OCI-LY3 (cell line): ENCODE measurements around the gene BRPF3.

Experiments used
- H2AFZ ChIP-seq: fragments of 200-600, 300-600 bp; shearing (Covaris generic); 2 replicates; pipeline ENCODE4 v1.6.0; 2014; ENCODE audit warnings: antibody characterized with exemption, low read depth, low read length
- H3K27ac ChIP-seq: fragments of 200-600, 300-600 bp; sonication (generic); 2 replicates; pipeline ENCODE4 v1.5.1; 2014; ENCODE audit warnings: mild to moderate bottlenecking, low read length, moderate library complexity, mixed read lengths
- H3K27me3 ChIP-seq: fragments of 200-600, 300-600 bp; sonication (generic); 2 replicates; pipeline ENCODE4 v1.6.1; 2014; ENCODE audit warnings: low read depth, low read length, mixed read lengths
- H3K36me3 ChIP-seq: fragments of 200-600, 300-600 bp; sonication (generic); replicated peaks from 2 replicates; pipeline ENCODE3; 2014; ENCODE audit warnings: low read depth, low read length, mixed read lengths
- H3K4me1 ChIP-seq: fragments of 300-600, 200-600 bp; sonication (generic); 2 replicates; pipeline ENCODE4 v1.6.1; 2014; ENCODE audit warnings: low read length, mixed read lengths
- H3K4me2 ChIP-seq: fragments of 200-600, 300-600 bp; sonication (generic); 2 replicates; pipeline ENCODE4 v1.6.1; 2014; ENCODE audit warnings: low read length, mixed read lengths
- H3K4me3 ChIP-seq: fragments of 300-600, 200-600 bp; sonication (generic); 2 replicates; pipeline ENCODE4 v1.5.1; 2014; ENCODE audit warnings: antibody characterized with exemption, mild to moderate bottlenecking, low read length, moderate library complexity
- H3K79me2 ChIP-seq: fragments of 300-600, 200-600 bp; shearing (Covaris generic); 2 replicates; pipeline ENCODE4 v1.6.1; 2014; ENCODE audit warnings: mild to moderate bottlenecking, low read length, mixed read lengths
- H3K9ac ChIP-seq: fragments of 300-600, 200-600 bp; shearing (Covaris generic); 2 replicates; pipeline ENCODE4 v1.6.0; 2014; ENCODE audit warnings: mild to moderate bottlenecking, low read length, moderate library complexity
- H3K9me3 ChIP-seq: fragments of 200-600, 300-600 bp; shearing (Covaris generic); 2 replicates; pipeline ENCODE4 v1.6.1; 2014; ENCODE audit warnings: low read length, mixed read lengths; ENCODE audit not compliant: insufficient read depth
- H4K20me1 ChIP-seq: fragments of 200-600, 300-600 bp; sonication (generic); 2 replicates; pipeline ENCODE4 v1.6.1; 2016; ENCODE audit warnings: low read length, mixed read lengths; ENCODE audit not compliant: insufficient read depth
- CTCF ChIP-seq: fragments of 200-600, 300-600 bp; sonication (generic); IDR thresholded peaks from 2 replicates; pipeline ENCODE4 v1.5.1; 2014; ENCODE audit warnings: antibody characterized with exemption, low read length, low read depth
- EZH2phosphoT487 ChIP-seq: fragments of 200-600 bp; shearing (Covaris generic); IDR thresholded peaks from 2 replicates; pipeline ENCODE4 v1.6.1; 2018; ENCODE audit warnings: antibody characterized with exemption, mixed run types, low read depth

BRPF3 gene

GRCh38 chr6:36180126-36180525 is 16.4 kb upstream of the BRPF3 start:
- H3K79me2 ChIP-seq = no peaks in the 10 kb centered on the region
- no peaks in the 10 kb centered on the region for H4K20me1 ChIP-seq
- H3K4me2 ChIP-seq = no peak overlapping the region
- peaks cover 14% of the 10 kb centered on the region; the same call in 1 of the 2 replicates for H3K9me3 ChIP-seq
- H3K4me3 ChIP-seq = no peak overlapping the region
- H3K27ac ChIP-seq = no peak overlapping the region
- no peak overlapping the region for H2AFZ ChIP-seq
- H3K4me1 ChIP-seq = peaks cover 3% of the 10 kb centered on the region; the same call in 1 of the 2 replicates
- H3K27me3 ChIP-seq = peaks cover 9% of the 10 kb centered on the region; the same call in 1 of the 2 replicates
- TF ChIP-seq CTCF = no peak
- no peak for TF ChIP-seq EZH2phosphoT487
- H3K9ac ChIP-seq = no peak overlapping the region
- peaks cover 8% of the 10 kb centered on the region for H3K36me3 ChIP-seq

GRCh38 chr6:36184311-36184710 is 12.2 kb upstream of the BRPF3 start:
- Histone ChIP-seq H3K9me3 (no peaks in the 10 kb centered on the region), H3K4me3 (no peak overlapping the region), H3K79me2 (no peaks in the 10 kb centered on the region), H3K36me3 (no peaks in the 10 kb centered on the region), H3K9ac (no peak overlapping the region), H4K20me1 (no peaks in the 10 kb centered on the region), H3K4me1 (no peaks in the 10 kb centered on the region), H3K4me2 (no peak overlapping the region), H2AFZ (no peak overlapping the region), H3K27me3 (peaks cover 5% of the 10 kb centered on the region; the same call in 1 of the 2 replicates), H3K27ac (no peak overlapping the region)
- TF ChIP-seq CTCF (no peak), EZH2phosphoT487 (no peak)

GRCh38 chr6:36186199-36186598 is 10.3 kb upstream of the BRPF3 start:
- Histone ChIP-seq H3K36me3 (no peaks in the 10 kb centered on the region), H3K4me1 (no peaks in the 10 kb centered on the region), H3K9ac (no peak overlapping the region), H3K4me3 (no peak overlapping the region), H3K27ac (no peak overlapping the region), H3K4me2 (no peak overlapping the region), H3K9me3 (no peaks in the 10 kb centered on the region), H4K20me1 (no peaks in the 10 kb centered on the region), H3K79me2 (no peaks in the 10 kb centered on the region), H3K27me3 (peaks cover 5% of the 10 kb centered on the region; the same call in 1 of the 2 replicates), H2AFZ (no peak overlapping the region)
- TF ChIP-seq EZH2phosphoT487 = no peak
- no peak for TF ChIP-seq CTCF

- H4K20me1 ChIP-seq = no peaks in the 10 kb centered on the region
- H3K27ac ChIP-seq = no peak overlapping the region
- H2AFZ ChIP-seq = no peak overlapping the region
- no peaks in the 10 kb centered on the region for H3K36me3 ChIP-seq
- H3K4me1 ChIP-seq = no peaks in the 10 kb centered on the region
- no peak overlapping the region for H3K4me3 ChIP-seq
- no peaks in the 10 kb centered on the region for H3K9me3 ChIP-seq
- no peak overlapping the region for H3K9ac ChIP-seq
- H3K27me3 ChIP-seq = peaks cover 5% of the 10 kb centered on the region; the same call in 1 of the 2 replicates
- H3K79me2 ChIP-seq = no peaks in the 10 kb centered on the region
- no peak overlapping the region for H3K4me2 ChIP-seq
- TF ChIP-seq EZH2phosphoT487 = no peak
- no peak for TF ChIP-seq CTCF
Observed at GRCh38 chr6:36187446-36187845, 9.1 kb upstream of the BRPF3 start.
